AG08395 (cell line): ENCODE data around the gene SHLD1.
A peak's percentile ranks its signal among the peaks of the same experiment; 100 is the strongest.

Experiments used
- DNase-seq: peaks from one replicate; pipeline ENCODE4 v3.0.0; 2012; ENCODE audit warnings: mixed read lengths, low spot score

SHLD1 gene

GRCh38 chr20:5848711-5849505 is 98.7 kb downstream of the SHLD1 start:
- peak; percentile 44 for DNase-seq

DNA sequence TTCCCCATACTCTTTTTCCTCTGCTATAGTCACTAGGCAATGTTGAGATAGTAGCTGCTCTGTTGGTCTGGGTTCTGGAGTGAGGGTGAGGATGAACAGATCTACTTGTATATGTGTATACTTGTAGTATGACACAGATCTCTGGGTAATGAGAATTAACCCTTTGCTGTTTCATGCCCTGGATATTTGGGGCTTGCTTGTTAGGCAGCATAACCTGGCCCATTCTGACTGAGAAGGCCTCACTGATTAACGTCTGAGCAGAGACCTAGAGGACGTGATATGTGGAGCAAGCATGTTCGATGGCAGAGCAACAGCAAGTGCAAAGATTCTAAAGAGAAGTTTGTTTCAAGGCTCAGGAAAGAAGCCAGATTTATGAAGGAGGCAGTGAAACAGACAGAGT is 105.7 kb downstream of the SHLD1 start:
- no peak for DNase-seq

DNA sequence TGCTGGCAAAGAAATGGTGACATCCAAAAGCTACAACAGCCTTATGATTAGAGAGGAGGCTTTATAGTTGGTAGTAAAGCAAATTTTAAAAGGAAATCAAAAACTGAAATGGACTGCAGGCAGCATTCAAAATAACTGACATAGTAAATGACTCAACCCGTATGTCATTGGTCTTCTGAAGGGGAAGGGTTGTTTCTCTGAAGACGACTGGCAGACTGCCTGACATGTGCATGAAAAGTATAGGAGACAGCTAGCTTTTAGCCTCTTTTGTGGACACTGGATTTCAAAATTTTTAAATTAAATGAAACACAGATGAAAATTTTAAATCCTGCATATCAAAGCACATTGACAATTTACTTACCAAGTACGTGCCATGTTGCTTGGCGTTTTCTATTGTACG is 109.4 kb downstream of the SHLD1 start:
- DNase-seq = peak; percentile 63

- no peak for DNase-seq
Measured at GRCh38 chr20:5862703-5863039, 112.5 kb downstream of the SHLD1 start.

- DNase-seq = peak; percentile 63
Measured at GRCh38 chr20:5863040-5863833, 113.0 kb downstream of the SHLD1 start.

DNA sequence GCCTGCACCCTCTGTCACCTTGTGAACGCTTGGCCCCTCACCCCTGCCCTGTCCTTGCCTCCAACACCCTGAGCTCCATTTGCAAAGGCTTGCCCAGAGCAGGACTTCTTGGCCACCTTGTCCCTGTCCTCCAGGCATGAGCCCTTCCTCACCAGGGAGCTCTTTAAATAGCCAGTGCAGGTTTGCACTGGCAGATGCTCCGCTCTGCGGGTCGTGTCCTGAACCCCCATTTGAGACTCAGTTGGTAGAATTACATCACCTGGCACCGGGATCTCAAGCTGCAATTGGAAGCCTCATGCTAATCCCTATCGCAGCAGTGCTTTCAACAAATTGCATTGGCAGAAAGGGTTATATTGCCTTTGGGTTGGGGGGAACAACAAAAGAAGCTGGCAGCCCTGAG is 114.2 kb downstream of the SHLD1 start:
- no peak for DNase-seq

GRCh38 chr20:5864873-5865587 is 114.8 kb downstream of the SHLD1 start:
- peak; percentile 49 for DNase-seq

DNA sequence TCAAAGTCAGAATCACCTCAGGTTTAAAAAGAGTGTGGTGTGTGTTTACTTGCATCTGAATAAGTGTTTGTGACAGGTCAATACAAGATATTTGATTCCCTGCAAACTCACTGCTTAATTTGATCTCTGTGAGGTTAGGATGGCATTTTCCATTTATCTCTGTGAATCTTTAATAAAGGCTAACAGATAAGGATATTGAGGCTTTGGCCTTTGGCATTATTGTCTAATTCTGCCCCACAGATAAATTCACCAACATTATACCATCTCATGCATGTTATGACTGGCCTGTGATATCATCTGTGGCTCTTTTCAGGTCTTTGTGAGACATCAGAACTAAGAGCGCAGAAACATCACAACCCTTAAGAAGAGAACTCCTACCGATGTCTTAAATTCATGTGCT is 115.4 kb downstream of the SHLD1 start:
- no peak for DNase-seq

GRCh38 chr20:5870568-5870981 is 120.4 kb downstream of the SHLD1 start:
- no peak for DNase-seq

GRCh38 chr20:5871459-5872410 is 121.5 kb downstream of the SHLD1 start:
- DNase-seq = no peak

DNA sequence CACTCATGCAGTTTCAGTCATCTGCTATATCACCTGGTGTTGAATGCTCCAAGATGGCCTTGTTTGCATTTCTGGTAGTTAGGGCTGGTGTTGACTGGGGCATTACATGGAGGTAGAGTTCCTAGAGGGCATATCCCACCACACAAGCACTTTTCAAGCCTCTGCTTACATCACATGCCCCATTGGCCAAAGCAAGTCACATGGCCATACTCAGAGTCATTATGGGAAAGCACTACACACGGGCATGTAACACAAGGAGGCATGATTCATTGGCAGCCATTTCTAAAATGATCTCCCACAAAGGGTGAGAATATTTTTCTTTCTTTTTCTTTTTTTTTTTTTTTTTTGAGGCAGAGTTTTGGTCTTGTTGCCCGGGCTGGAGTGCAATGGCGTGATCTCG is 126.9 kb downstream of the SHLD1 start:
- DNase-seq = no peak

DNA sequence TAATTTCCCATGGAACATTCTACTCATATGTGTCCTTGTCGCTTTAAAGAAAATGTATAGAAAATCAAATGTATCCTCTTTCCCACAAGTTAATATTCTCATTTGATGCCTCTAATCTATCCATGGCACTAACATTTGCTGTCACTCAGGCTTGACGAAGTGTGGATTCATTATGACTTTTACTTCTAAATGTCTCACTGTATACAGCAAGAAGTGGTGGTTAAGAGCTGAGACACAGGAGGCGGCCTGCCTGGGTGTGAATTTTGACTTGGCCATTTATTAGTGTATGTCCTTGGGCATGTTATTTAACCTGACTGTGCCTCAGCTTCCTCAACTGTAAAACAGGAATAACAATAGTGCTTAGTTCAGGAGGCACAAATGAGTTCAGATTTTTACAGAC is 130.1 kb downstream of the SHLD1 start:
- no peak for DNase-seq

DNA sequence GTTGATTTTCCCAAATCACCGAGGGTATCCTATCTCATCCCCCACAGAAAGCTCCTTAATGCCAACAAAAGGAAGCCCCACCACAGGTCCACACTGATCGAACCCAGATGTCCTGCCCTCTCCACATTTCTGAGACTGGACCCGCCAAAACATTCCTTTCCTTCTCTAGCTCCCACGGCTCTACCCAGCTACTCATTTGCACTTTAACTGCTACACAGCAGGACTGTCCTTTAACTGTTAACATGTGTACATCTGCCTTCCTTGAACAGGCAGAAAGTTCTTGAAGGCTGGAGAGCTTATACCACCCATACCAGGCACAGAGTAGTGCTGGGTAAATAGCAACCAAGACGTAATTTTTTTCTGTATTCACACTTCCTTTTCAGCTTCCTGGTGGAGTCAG is 131.5 kb downstream of the SHLD1 start:
- no peak for DNase-seq

- DNase-seq = no peak
Measured at GRCh38 chr20:5882166-5882565, 132.0 kb downstream of the SHLD1 start.

DNA sequence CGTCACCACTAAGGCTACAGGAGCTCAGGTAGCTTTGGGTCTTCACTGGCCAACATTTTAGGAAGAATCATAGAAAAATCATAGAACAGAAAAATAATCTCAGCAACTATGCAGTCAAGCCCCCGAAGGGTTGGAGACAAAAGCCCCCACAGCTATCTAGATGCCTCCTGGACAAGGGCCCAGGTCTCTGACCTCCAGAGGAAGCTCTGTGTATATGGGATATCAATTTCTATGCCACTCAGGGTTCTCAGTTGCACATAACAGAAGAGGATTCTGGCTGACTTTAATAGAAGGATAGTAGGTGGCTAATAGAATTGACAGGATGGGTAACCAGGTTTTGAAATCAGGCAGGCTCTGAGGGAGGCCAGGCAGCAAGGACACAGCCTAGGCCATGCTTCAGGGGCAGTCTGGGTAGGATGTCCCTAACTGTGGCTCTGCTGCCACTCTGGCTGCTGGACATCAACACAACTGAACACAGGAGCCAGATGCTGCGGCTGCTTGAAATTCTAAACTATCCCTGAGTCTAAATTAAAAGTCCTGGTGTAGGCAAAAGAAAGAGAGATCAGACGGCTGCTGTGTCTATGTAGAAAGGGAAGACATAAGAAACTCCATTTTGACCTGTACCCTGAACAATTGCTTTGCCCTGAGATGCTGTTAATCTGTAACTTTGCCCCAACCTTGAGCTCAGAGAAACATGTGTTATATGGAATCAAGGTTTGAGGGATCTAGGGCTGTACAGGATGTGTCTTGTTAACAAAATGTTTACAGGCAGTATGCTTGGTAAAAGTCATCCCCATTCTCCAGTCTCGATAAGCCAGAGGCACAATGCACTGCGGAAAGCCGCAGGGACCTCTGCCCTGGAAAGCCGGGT is 134.5 kb downstream of the SHLD1 start:
- no peak for DNase-seq

GRCh38 chr20:5885866-5886265 is 135.7 kb downstream of the SHLD1 start:
- DNase-seq = no peak

GRCh38 chr20:5886788-5887187 is 136.6 kb downstream of the SHLD1 start:
- no peak for DNase-seq

- no peak for DNase-seq
Measured at GRCh38 chr20:5887386-5887785, 137.2 kb downstream of the SHLD1 start.

DNA sequence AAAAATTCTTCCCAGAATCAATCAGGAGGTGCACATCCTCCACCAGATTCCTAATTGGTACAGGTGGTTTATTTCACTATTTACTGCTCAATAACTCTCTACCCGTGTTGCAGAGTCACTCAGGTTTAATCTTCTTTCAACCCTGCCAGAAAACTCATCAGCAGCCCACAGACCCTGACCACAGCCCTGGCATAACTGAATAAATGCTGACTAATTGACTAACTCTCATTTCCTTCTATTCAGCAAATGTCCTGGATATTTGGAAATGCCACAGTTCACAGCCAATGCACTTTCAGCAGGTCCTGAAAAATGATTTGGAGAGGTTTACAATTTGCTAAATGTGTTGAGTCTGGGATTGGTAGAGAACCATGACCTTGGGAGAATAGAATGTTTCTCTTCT is 137.8 kb downstream of the SHLD1 start:
- no peak for DNase-seq

- no peak for DNase-seq
Measured at GRCh38 chr20:5890773-5891441, 140.7 kb downstream of the SHLD1 start.
